Stimulated activated CD8-positive, alpha-beta memory T cell treated with anti-CD3 and anti-CD28 coated beads, Interleukin-12 subunit alpha, Interleukin-12 subunit beta, amount 100 ng/mL, for 24 hours (primary cell): ENCODE results near the gene CSNK1D.

Experiments
- DNase-seq: peaks from one replicate; pipeline ENCODE4 v3.0.0-alpha.2; 2020; ENCODE audit errors: extremely low read depth

Gene CSNK1D

GRCh38 chr17:82228842-82229697, 44.4 kb downstream of the CSNK1D start, which contains the start of gene SLC16A3:
TSS of gene SLC16A3 (plus strand) at chr17:82229042. CDS start at chr17:82236009, 6,967 bp downstream.
- no peak for DNase-seq

GRCh38 chr17:82228278-82228841, 45.1 kb downstream of the CSNK1D start:
- no peak for DNase-seq

GRCh38 chr17:82227629-82228277, 45.7 kb downstream of the CSNK1D start:
- DNase-seq = no peak

GRCh38 chr17:82226809-82227628, 46.5 kb downstream of the CSNK1D start:
- no peak for DNase-seq

GRCh38 chr17:82226146-82226808, 47.2 kb downstream of the CSNK1D start:
- DNase-seq = no peak

GRCh38 chr17:82225368-82226029, 48.0 kb downstream of the CSNK1D start:
- no peak for DNase-seq

GRCh38 chr17:82224666-82225065, 48.8 kb downstream of the CSNK1D start:
- DNase-seq = no peak

GRCh38 chr17:82223517-82223916, 50.0 kb downstream of the CSNK1D start:
- DNase-seq = no peak

GRCh38 chr17:82222816-82223215, 50.7 kb downstream of the CSNK1D start:
- DNase-seq = no peak

GRCh38 chr17:82221341-82221902, 52.1 kb downstream of the CSNK1D start:
- no peak for DNase-seq

GRCh38 chr17:82219753-82220709, 53.5 kb downstream of the CSNK1D start:
- DNase-seq = no peak

- DNase-seq = no peak
Measured at GRCh38 chr17:82219083-82219482, 54.4 kb downstream of the CSNK1D start.

- no peak for DNase-seq
Measured at GRCh38 chr17:82218349-82219075, 55.0 kb downstream of the CSNK1D start.

- no peak for DNase-seq
Measured at GRCh38 chr17:82217530-82218204, 55.8 kb downstream of the CSNK1D start.

GRCh38 chr17:82217120-82217529, 56.4 kb downstream of the CSNK1D start:
- no peak for DNase-seq

- no peak for DNase-seq
Measured at GRCh38 chr17:82216301-82217119, 57.0 kb downstream of the CSNK1D start.

- DNase-seq = no peak
Measured at GRCh38 chr17:82215972-82216300, 57.6 kb downstream of the CSNK1D start.
